ENCODE measurements around the gene FBXL4. TPM values are rescaled to one million over a fixed set of nuclear protein-coding genes. Genes with fewer than 3 reads are reported as not detected.

The FBXL4 gene
- total and polyA plus RNA-seq, 4 experiments from 2014 or later: 4.4 to 22.9 (median 15.9) TPM

GRCh38 chr6:98900706-98901105, 47.0 kb downstream of the FBXL4 start:
- H3K27ac ChIP-seq (ENCODE audit: low read depth, low read length): no peak overlapping the region
- H3K27ac Mint-ChIP-seq: no peak overlapping the region
- H3K36me3 ChIP-seq (ENCODE audit: insufficient read depth, low read length): peaks cover 20% of the 10 kb centered on the region
- DNase-seq: no peak
- peaks cover 73 to 78% of the 10 kb centered on the region in 2 donors for H3K36me3 Mint-ChIP-seq
- no peaks in the 10 kb centered on the region for H3K27me3 ChIP-seq (ENCODE audit: insufficient read depth, low read length)
- CTCF ChIA-PET (ENCODE audit: partially characterized antibody): no interaction called here
- H3K4me3 ChIP-seq (ENCODE audit: low read length in 2 of 2): no peak overlapping the region
- H3K4me1 ChIP-seq (ENCODE audit: insufficient read depth, low read length): no peaks in the 10 kb centered on the region
- POLR2A ChIA-PET (ENCODE audit: partially characterized antibody): no interaction called here
- intact Hi-C loops (cut with micrococcal nuclease): no loop called here
- H3K9me3 Mint-ChIP-seq: peaks cover 0 to 9% (median 3%) of the 10 kb centered on the region in 8 donors
- H3K4me3 Mint-ChIP-seq: no peak overlapping the region
- no peaks in the 10 kb centered on the region for H3K9me3 ChIP-seq (ENCODE audit: control insufficient read depth in 1 of 2, low read length in 2 of 2)
- H3K4me1 Mint-ChIP-seq: peaks cover 0 to 2% (median 0%) of the 10 kb centered on the region in 4 donors
- H3K27me3 Mint-ChIP-seq: no peaks in the 10 kb centered on the region

- Mint-ChIP-seq H3K27ac (no peak overlapping the region), H3K9me3 (peaks cover 0 to 8% (median 3%) of the 10 kb centered on the region in 8 donors), H3K36me3 (peaks cover 44 to 58% of the 10 kb centered on the region in 2 donors), H3K27me3 (no peaks in the 10 kb centered on the region), H3K4me3 (no peak overlapping the region), H3K4me1 (peaks cover 0 to 2% (median under 1%) of the 10 kb centered on the region in 4 donors)
- POLR2A ChIA-PET (ENCODE audit: partially characterized antibody): no interaction called here
- intact Hi-C loops (cut with micrococcal nuclease): no loop called here
- Histone ChIP-seq H3K36me3 (ENCODE audit: insufficient read depth, low read length) (peaks cover 5% of the 10 kb centered on the region), H3K9me3 (ENCODE audit: control insufficient read depth in 1 of 2, low read length in 2 of 2) (no peaks in the 10 kb centered on the region), H3K4me3 (ENCODE audit: low read length in 2 of 2) (no peak overlapping the region), H3K27me3 (ENCODE audit: insufficient read depth, low read length) (no peaks in the 10 kb centered on the region), H3K4me1 (ENCODE audit: insufficient read depth, low read length) (no peaks in the 10 kb centered on the region), H3K27ac (ENCODE audit: low read depth, low read length) (no peak overlapping the region)
- no peak for DNase-seq
- CTCF ChIA-PET (ENCODE audit: partially characterized antibody): no interaction called here
Observed at GRCh38 chr6:98894810-98895209, 52.9 kb downstream of the FBXL4 start.

- H3K27me3 ChIP-seq (ENCODE audit: insufficient read depth, low read length): no peaks in the 10 kb centered on the region
- no peaks in the 10 kb centered on the region for H3K36me3 ChIP-seq (ENCODE audit: insufficient read depth, low read length)
- H3K9me3 ChIP-seq (ENCODE audit: control insufficient read depth in 1 of 2, low read length in 2 of 2): no peaks in the 10 kb centered on the region
- Mint-ChIP-seq H3K9me3 (no peaks in the 10 kb centered on the region), H3K36me3 (peaks cover 32 to 36% of the 10 kb centered on the region in 2 donors), H3K27me3 (no peaks in the 10 kb centered on the region), H3K4me3 (no peak overlapping the region), H3K27ac (no peak overlapping the region), H3K4me1 (peaks cover 0 to 1% (median 0%) of the 10 kb centered on the region in 4 donors)
- POLR2A ChIA-PET (ENCODE audit: partially characterized antibody): no interaction called here
- no peak overlapping the region for H3K27ac ChIP-seq (ENCODE audit: low read depth, low read length)
- CTCF ChIA-PET (ENCODE audit: partially characterized antibody): no interaction called here
- H3K4me3 ChIP-seq (ENCODE audit: low read length in 2 of 2): no peak overlapping the region
- intact Hi-C loops (cut with micrococcal nuclease): no loop called here
- H3K4me1 ChIP-seq (ENCODE audit: insufficient read depth, low read length): no peaks in the 10 kb centered on the region
- no peak for DNase-seq
Observed at GRCh38 chr6:98887650-98888049, 60.1 kb downstream of the FBXL4 start.

- no peaks in the 10 kb centered on the region for H3K9me3 ChIP-seq (ENCODE audit: control insufficient read depth in 1 of 2, low read length in 2 of 2)
- no peaks in the 10 kb centered on the region for H3K9me3 Mint-ChIP-seq
- H3K4me3 ChIP-seq (ENCODE audit: low read length in 2 of 2): no peak overlapping the region
- intact Hi-C loops (cut with micrococcal nuclease): no loop called here
- no peaks in the 10 kb centered on the region for H3K27me3 Mint-ChIP-seq
- H3K4me1 ChIP-seq (ENCODE audit: insufficient read depth, low read length): no peaks in the 10 kb centered on the region
- ChIA-PET POLR2A (ENCODE audit: partially characterized antibody) (no interaction called here), CTCF (ENCODE audit: partially characterized antibody) (no interaction called here)
- H3K27me3 ChIP-seq (ENCODE audit: insufficient read depth, low read length): no peaks in the 10 kb centered on the region
- DNase-seq: no peak
- H3K27ac ChIP-seq (ENCODE audit: low read depth, low read length): no peak overlapping the region
- H3K4me1 Mint-ChIP-seq: peaks cover 0 to 3% (median 0%) of the 10 kb centered on the region in 4 donors
- no peak overlapping the region for H3K27ac Mint-ChIP-seq
- H3K36me3 ChIP-seq (ENCODE audit: insufficient read depth, low read length): no peaks in the 10 kb centered on the region
- peaks cover 30 to 42% of the 10 kb centered on the region in 2 donors for H3K36me3 Mint-ChIP-seq
- H3K4me3 Mint-ChIP-seq: no peak overlapping the region
Observed at GRCh38 chr6:98885330-98885729, 62.4 kb downstream of the FBXL4 start.

GRCh38 chr6:98880486-98880885, 67.3 kb downstream of the FBXL4 start:
- Histone ChIP-seq H3K4me3 (ENCODE audit: low read length in 2 of 2) (no peak overlapping the region), H3K27ac (ENCODE audit: low read depth, low read length) (no peak overlapping the region), H3K27me3 (ENCODE audit: insufficient read depth, low read length) (no peaks in the 10 kb centered on the region), H3K9me3 (ENCODE audit: control insufficient read depth in 1 of 2, low read length in 2 of 2) (no peaks in the 10 kb centered on the region), H3K36me3 (ENCODE audit: insufficient read depth, low read length) (peaks cover 7% of the 10 kb centered on the region), H3K4me1 (ENCODE audit: insufficient read depth, low read length) (no peaks in the 10 kb centered on the region)
- Mint-ChIP-seq H3K4me3 (no peak overlapping the region), H3K36me3 (peaks cover 34 to 42% of the 10 kb centered on the region in 2 donors), H3K9me3 (no peaks in the 10 kb centered on the region), H3K27ac (no peak overlapping the region), H3K27me3 (no peaks in the 10 kb centered on the region), H3K4me1 (peaks cover 0 to 1% (median 0%) of the 10 kb centered on the region in 4 donors)
- intact Hi-C loops (cut with micrococcal nuclease): no loop called here
- POLR2A ChIA-PET (ENCODE audit: partially characterized antibody): no interaction called here
- CTCF ChIA-PET (ENCODE audit: partially characterized antibody): no interaction called here
- DNase-seq: no peak

- no peak overlapping the region for H3K27ac ChIP-seq (ENCODE audit: low read depth, low read length)
- no peak overlapping the region for H3K4me3 ChIP-seq (ENCODE audit: low read length in 2 of 2)
- no peaks in the 10 kb centered on the region for H3K9me3 Mint-ChIP-seq
- H3K27ac Mint-ChIP-seq: no peak overlapping the region
- intact Hi-C loops (cut with micrococcal nuclease): no loop called here
- no peaks in the 10 kb centered on the region for H3K4me1 ChIP-seq (ENCODE audit: insufficient read depth, low read length)
- H3K27me3 Mint-ChIP-seq: no peaks in the 10 kb centered on the region
- CTCF ChIA-PET (ENCODE audit: partially characterized antibody): no interaction called here
- H3K36me3 ChIP-seq (ENCODE audit: insufficient read depth, low read length): peaks cover 7% of the 10 kb centered on the region
- H3K9me3 ChIP-seq (ENCODE audit: control insufficient read depth in 1 of 2, low read length in 2 of 2): no peaks in the 10 kb centered on the region
- no peak for DNase-seq
- H3K4me3 Mint-ChIP-seq: no peak overlapping the region
- H3K27me3 ChIP-seq (ENCODE audit: insufficient read depth, low read length): no peaks in the 10 kb centered on the region
- peaks cover 43 to 45% of the 10 kb centered on the region in 2 donors for H3K36me3 Mint-ChIP-seq
- POLR2A ChIA-PET (ENCODE audit: partially characterized antibody): no interaction called here
- peaks cover 0 to 1% (median 0%) of the 10 kb centered on the region in 4 donors for H3K4me1 Mint-ChIP-seq
Observed at GRCh38 chr6:98877250-98877649, 70.5 kb downstream of the FBXL4 start.

- no peak overlapping the region for H3K4me3 Mint-ChIP-seq
- peaks cover 46% of the 10 kb centered on the region in 2 donors for H3K36me3 Mint-ChIP-seq
- no peak for DNase-seq
- no peaks in the 10 kb centered on the region for H3K4me1 ChIP-seq (ENCODE audit: insufficient read depth, low read length)
- H3K9me3 ChIP-seq (ENCODE audit: control insufficient read depth in 1 of 2, low read length in 2 of 2): no peaks in the 10 kb centered on the region
- ChIA-PET POLR2A (ENCODE audit: partially characterized antibody) (no interaction called here), CTCF (ENCODE audit: partially characterized antibody) (no interaction called here)
- no peak overlapping the region for H3K27ac Mint-ChIP-seq
- no peaks in the 10 kb centered on the region for H3K4me1 Mint-ChIP-seq
- intact Hi-C loops (cut with micrococcal nuclease): no loop called here
- no peaks in the 10 kb centered on the region for H3K9me3 Mint-ChIP-seq
- no peaks in the 10 kb centered on the region for H3K27me3 Mint-ChIP-seq
- H3K27ac ChIP-seq (ENCODE audit: low read depth, low read length): no peak overlapping the region
- H3K36me3 ChIP-seq (ENCODE audit: insufficient read depth, low read length): peaks cover 7% of the 10 kb centered on the region
- no peaks in the 10 kb centered on the region for H3K27me3 ChIP-seq (ENCODE audit: insufficient read depth, low read length)
- no peak overlapping the region for H3K4me3 ChIP-seq (ENCODE audit: low read length in 2 of 2)
Observed at GRCh38 chr6:98875375-98875774, 72.4 kb downstream of the FBXL4 start.

GRCh38 chr6:98871821-98872220, 75.9 kb downstream of the FBXL4 start:
- Histone ChIP-seq H3K4me1 (ENCODE audit: insufficient read depth, low read length) (no peaks in the 10 kb centered on the region), H3K27ac (ENCODE audit: low read depth, low read length) (no peak overlapping the region), H3K4me3 (ENCODE audit: low read length in 2 of 2) (no peak overlapping the region), H3K36me3 (ENCODE audit: insufficient read depth, low read length) (peaks cover 5% of the 10 kb centered on the region), H3K9me3 (ENCODE audit: control insufficient read depth in 1 of 2, low read length in 2 of 2) (no peaks in the 10 kb centered on the region), H3K27me3 (ENCODE audit: insufficient read depth, low read length) (no peaks in the 10 kb centered on the region)
- no peak for DNase-seq
- Mint-ChIP-seq H3K4me1 (no peaks in the 10 kb centered on the region), H3K27ac (no peak overlapping the region), H3K4me3 (no peak overlapping the region), H3K9me3 (no peaks in the 10 kb centered on the region), H3K36me3 (peaks cover 40 to 42% of the 10 kb centered on the region in 2 donors), H3K27me3 (no peaks in the 10 kb centered on the region)
- POLR2A ChIA-PET (ENCODE audit: partially characterized antibody): no interaction called here
- intact Hi-C loops (cut with micrococcal nuclease): no loop called here
- CTCF ChIA-PET (ENCODE audit: partially characterized antibody): no interaction called here
